ENCODE measurements around the gene TPCN1. TPM values are rescaled to one million over a fixed set of nuclear protein-coding genes. Genes with fewer than 3 reads are reported as not detected.

The TPCN1 gene
- total and polyA plus RNA-seq, 2 of the 8 experiments (the other 6 are each of a cell fraction or from before 2014, with no cell fraction given) = 14.9 to 21.4 TPM

DNA sequence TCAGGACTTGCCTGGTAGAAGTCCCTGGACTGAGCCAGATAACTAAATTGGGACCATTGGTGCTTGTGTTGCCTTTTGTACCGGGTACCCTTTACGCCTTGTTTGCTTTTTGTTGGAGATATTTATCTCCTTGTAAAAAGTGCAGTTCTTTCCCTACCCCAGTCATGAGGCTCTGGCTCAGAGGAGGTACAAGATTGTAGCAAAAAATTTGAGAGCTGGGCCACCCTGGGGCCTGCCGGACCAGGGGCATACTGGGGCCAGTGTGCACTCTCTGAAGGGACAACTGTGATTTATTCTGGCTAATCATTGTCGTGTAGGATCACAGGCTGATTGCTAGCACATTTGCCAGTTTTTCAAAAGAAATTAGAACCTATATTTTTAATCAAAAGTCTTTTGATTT is 13.2 kb downstream of the TPCN1 start (continued):
- TF ChIP-seq CHD1 (IDR thresholded peaks at IDR 0.05; ENCODE audit: low read depth, low read length) (no peak), POU5F1 (IDR thresholded peaks at IDR 0.05; ENCODE audit: low read depth, low read length) (no peak)

Measured in H1 (cell line).